GM23338 (cell line): ENCODE data around the gene UBE3B. TPM values are rescaled to one million over a fixed set of nuclear protein-coding genes. Genes with fewer than 3 reads are reported as not detected.

Source experiments
- ATAC-seq: fragments of 200-7000 bp; cut with Tn5 transposase; 3 replicates; pipeline ENCODE4 v1.9.1; 2020
- DNase-seq: peaks from one replicate; pipeline ENCODE4 v3.0.0-alpha.2; 2015; ENCODE audit warnings: low spot score
- H2AFZ ChIP-seq: fragments of 200-600 bp; sonication (generic); 2 replicates; pipeline ENCODE4 v1.8.0; 2016; ENCODE audit warnings: antibody characterized with exemption, mild to moderate bottlenecking, moderate library complexity
- H3F3A ChIP-seq: fragments of 200-600 bp; sonication (generic); replicated peaks from 2 replicates; pipeline ENCODE4 v1.8.0; 2017; ENCODE audit warnings: antibody characterized with exemption, mixed run types, low read depth
- H3K27ac ChIP-seq: fragments of 200-600 bp; sonication (generic); 2 replicates; pipeline ENCODE4 v1.6.1; 2016; ENCODE audit warnings: low read depth
- H3K27me3 ChIP-seq: fragments of 200-600 bp; sonication (generic); 2 replicates; pipeline ENCODE4 v1.8.0; 2016; ENCODE audit warnings: mild to moderate bottlenecking, mixed run types, moderate library complexity; ENCODE audit not compliant: insufficient read depth
- H3K36me3 ChIP-seq: fragments of 200-600 bp; sonication (generic); 2 replicates; pipeline ENCODE4 v1.8.0; 2016; ENCODE audit warnings: mild to moderate bottlenecking; ENCODE audit not compliant: insufficient read depth
- H3K4me1 ChIP-seq: fragments of 200-600 bp; sonication (generic); 2 replicates; pipeline ENCODE4 v1.8.0; 2016; ENCODE audit warnings: mild to moderate bottlenecking, moderate library complexity; ENCODE audit not compliant: insufficient read depth
- H3K4me2 ChIP-seq: fragments of 200-600 bp; sonication (generic); 2 replicates; pipeline ENCODE4 v1.7.1; 2017; ENCODE audit warnings: mixed run types
- H3K4me3 ChIP-seq: fragments of 200-600 bp; sonication (generic); 2 replicates; pipeline ENCODE4 v1.6.1; 2016; ENCODE audit warnings: mixed run types
- H3K79me2 ChIP-seq: fragments of 200-600 bp; sonication (generic); replicated peaks from 2 replicates; pipeline ENCODE4 v1.8.0; 2017; ENCODE audit warnings: mild to moderate bottlenecking; ENCODE audit not compliant: insufficient read depth
- H3K9me2 ChIP-seq: fragments of 200-600 bp; sonication (generic); 2 replicates; pipeline ENCODE4 v1.8.0; 2017; ENCODE audit not compliant: insufficient read depth
- H4K20me1 ChIP-seq: fragments of 200-600 bp; sonication (generic); replicated peaks from 2 replicates; pipeline ENCODE4 v1.8.0; 2017; ENCODE audit warnings: mild to moderate bottlenecking; ENCODE audit not compliant: insufficient read depth
- H3K27ac Mint-ChIP-seq: 2 replicates; pipeline ENCODE4 v1.8.0; 2020; ENCODE audit warnings: inconsistent platforms, mild to moderate bottlenecking, moderate library complexity, mixed read lengths
- H3K27me3 Mint-ChIP-seq: 3 replicates; pipeline ENCODE4 v1.8.0; 2022; ENCODE audit warnings: low read depth, mild to moderate bottlenecking, moderate library complexity, mixed read lengths, inconsistent platforms; ENCODE audit not compliant: insufficient read depth, poor library complexity
- H3K36me3 Mint-ChIP-seq: 3 replicates; pipeline ENCODE4 v1.8.0; 2021; ENCODE audit warnings: low read depth, mild to moderate bottlenecking, inconsistent platforms, moderate library complexity, mixed read lengths
- H3K4me1 Mint-ChIP-seq: 3 replicates; pipeline ENCODE4 v1.8.0; 2020; ENCODE audit warnings: mild to moderate bottlenecking, inconsistent platforms, mixed read lengths
- H3K4me3 Mint-ChIP-seq: 3 replicates; pipeline ENCODE4 v1.8.0; 2021; ENCODE audit warnings: moderate library complexity, mild to moderate bottlenecking, inconsistent platforms, mixed read lengths
- H3K9me3 Mint-ChIP-seq: 3 replicates; pipeline ENCODE4 v1.8.0; 2020; ENCODE audit warnings: moderate library complexity, mild to moderate bottlenecking, inconsistent platforms, mixed read lengths
- CREB1 ChIP-seq: fragments of 250-450 bp; sonication (Bioruptor Pico); IDR thresholded peaks from 2 replicates; pipeline ENCODE4 v1.5.0; 2020; ENCODE audit warnings: low read depth, mild to moderate bottlenecking, moderate library complexity
- CTCF ChIP-seq, 2 experiments: fragments of 200-600 bp in 1 of 2; sonication (generic) in 1 of 2; conservative IDR thresholded peaks; 2 replicates each; pipeline versions ENCODE4 v1.5.1 to v1.6.1; 2016 to 2017; ENCODE audit warnings: antibody characterized with exemption in 2 of 2, low read depth in 2 of 2, mild to moderate bottlenecking in 2 of 2, moderate library complexity in 1 of 2
- ETS1 ChIP-seq: IDR thresholded peaks from 2 replicates; pipeline ENCODE4 v1.6.1; 2016; ENCODE audit warnings: antibody characterized with exemption
- EZH2phosphoT487 ChIP-seq: fragments of 200-600 bp; sonication (generic); IDR thresholded peaks from one replicate; pipeline ENCODE4 v1.8.1; 2018; ENCODE audit warnings: antibody characterized with exemption; ENCODE audit not compliant: unreplicated experiment
- JUNB ChIP-seq: IDR thresholded peaks from one replicate; pipeline ENCODE4 v1.6.1; 2016; ENCODE audit warnings: antibody characterized with exemption; ENCODE audit not compliant: unreplicated experiment
- NANOG ChIP-seq: IDR thresholded peaks from 2 replicates; pipeline ENCODE4 v1.6.1; 2016; ENCODE audit warnings: antibody characterized with exemption, borderline replicate concordance
- ZNF114 ChIP-seq: fragments of 250-450 bp; sonication (Bioruptor Pico); IDR thresholded peaks from 2 replicates; pipeline ENCODE4 v1.5.0; 2020; ENCODE audit warnings: mild to moderate bottlenecking, moderate library complexity
- ZNF331 ChIP-seq: fragments of 250-450 bp; sonication (Bioruptor Pico); IDR thresholded peaks from 2 replicates; pipeline ENCODE4 v1.5.0; 2020; ENCODE audit warnings: low read depth, mild to moderate bottlenecking, moderate library complexity
- ZNF462 ChIP-seq: fragments of 250-450 bp; sonication (Bioruptor Pico); IDR thresholded peaks from 2 replicates; pipeline ENCODE4 v1.5.0; 2020; ENCODE audit warnings: mild to moderate bottlenecking, moderate library complexity
- polyA plus RNA-seq: library from polyadenylated mRNA; unstranded; fragments of >200 nt; fragmentation: Nextera tagmentation; extraction: Ambion mirVana; gene quantifications from 2 replicates; pipeline ENCODE4 v1.2.1, GENCODE V29; 2016
- total RNA-seq: library from RNA; depleted of rRNA; stranded (reverse); fragments of >200 nt; shearing (Covaris generic); gene quantifications from 2 replicates; pipeline ENCODE4 v1.2.3, GENCODE V29; 2014

UBE3B gene
- total and polyA plus RNA-seq, 2 experiments from 2014 or later = 20.8 TPM

GRCh38 chr12:109572506-109572845 is 95.0 kb downstream of the UBE3B start (continued):
- TF ChIP-seq ZNF462 (CRISPR knock-in tag) (no peak), JUNB (no peak)

GRCh38 chr12:109573029-109573913 is 95.8 kb downstream of the UBE3B start, which contains the start of the genes MMAB and MVK:
MMAB (minus strand) TSS chr12:109573504; CDS start chr12:109573480, 24 bp downstream.
MVK (plus strand) TSS chr12:109573794; CDS start chr12:109574823, 1,029 bp downstream.
- Histone ChIP-seq H3K27ac (no peak within 1 kb of the TSS), H3K27me3 (no peaks in the 10 kb centered on the region), H2AFZ (peak within 1 kb of the TSS; percentile 58; the same call in 1 of the 2 replicates), H3K79me2 (peaks cover 20% of the 10 kb centered on the region), H4K20me1 (no peaks in the 10 kb centered on the region), H3K4me3 (peak within 1 kb of the TSS; percentile 78), H3K36me3 (peaks cover 18% of the 10 kb centered on the region), H3K4me1 (peaks cover 14% of the 10 kb centered on the region; the same call in 1 of the 2 replicates), H3K9me2 (peaks cover 5% of the 10 kb centered on the region; the same call in 1 of the 2 replicates), H3F3A (no peaks in the 10 kb centered on the region), H3K4me2 (peak within 1 kb of the TSS; percentile 95)
- H3K27me3 Mint-ChIP-seq = peaks cover 9% of the 10 kb centered on the region
- peak within 1 kb of the TSS; percentile 78 for H3K4me3 Mint-ChIP-seq
- DNase-seq = peak; percentile 100
- peaks cover 16% of the 10 kb centered on the region for H3K4me1 Mint-ChIP-seq
- peak; percentile 97 for ATAC-seq
- peaks cover 32% of the 10 kb centered on the region for H3K36me3 Mint-ChIP-seq
- H3K9me3 Mint-ChIP-seq = no peaks in the 10 kb centered on the region
- H3K27ac Mint-ChIP-seq = peak within 1 kb of the TSS; percentile 96
- no peak for TF ChIP-seq ZNF331 (CRISPR knock-in tag)
- TF ChIP-seq ETS1 = no peak
- no peak for TF ChIP-seq CTCF (conservative IDR thresholded peaks at IDR 0.05; ENCODE audit: low read depth in 2 of 2)
- TF ChIP-seq ZNF114 (CRISPR knock-in tag) = 0 out of 2 replicates have a peak, but pooled peaks have one; percentile 20
- TF ChIP-seq NANOG = no peak
- TF ChIP-seq CREB1 = peak; percentile 100
- TF ChIP-seq EZH2phosphoT487 = no peak
